Right lung (tissue), 10 donors: ENCODE data around the gene NPTXR. TPM values are rescaled to one million over a fixed set of nuclear protein-coding genes. Genes with fewer than 3 reads are reported as not detected.
A peak's percentile ranks its signal among the peaks of the same experiment; 100 is the strongest.

Experiments used
- DNase-seq, 2 donors: peaks; one replicate each; pipeline ENCODE4 v3.0.0-alpha.2; 2013
- long read RNA-seq, 8 donors: transcript quantifications; one replicate each; lab custom pipeline, GENCODE V29; 2026
- polyA plus RNA-seq, 5 donors: library from polyadenylated mRNA; unstranded; fragments of 120-200 nt; gene quantifications; one replicate each; pipeline versions ENCODE4 v1.2.1 to v1.2.3, GENCODE V29; 2013; ENCODE audit warnings: inconsistent platforms in 1 of 5, low replicate concordance in 1 of 5; ENCODE audit not compliant: insufficient read length in 5 of 5, insufficient read depth in 1 of 5

The NPTXR gene
- polyA plus RNA-seq: 10 to 100 TPM in 2 of 5 donors, 1 to 10 TPM in 3; 7.0 to 12.5 (median 8.4) TPM
- long read RNA-seq, donor 1, full-length matches to known transcripts: 2 of 2 reads
- long read RNA-seq, donor 1, partial matches to known transcripts: 0 of 2 reads
- long read RNA-seq, donor 1, other reads (novel, unspliced or antisense): 0 of 2 reads
- long read RNA-seq, donor 2: 0 reads
- long read RNA-seq, donor 3: 0 reads
- long read RNA-seq, donor 4, full-length matches to known transcripts: 1 of 1 reads
- long read RNA-seq, donor 4, partial matches to known transcripts: 0 of 1 reads
- long read RNA-seq, donor 4, other reads (novel, unspliced or antisense): 0 of 1 reads
- long read RNA-seq, donor 5, full-length matches to known transcripts: 2 of 2 reads
- long read RNA-seq, donor 5, partial matches to known transcripts: 0 of 2 reads
- long read RNA-seq, donor 5, other reads (novel, unspliced or antisense): 0 of 2 reads
- long read RNA-seq, donor 6, full-length matches to known transcripts: 4 of 4 reads
- long read RNA-seq, donor 6, partial matches to known transcripts: 0 of 4 reads
- long read RNA-seq, donor 6, other reads (novel, unspliced or antisense): 0 of 4 reads
- long read RNA-seq, donor 7, full-length matches to known transcripts: 3 of 3 reads
- long read RNA-seq, donor 7, partial matches to known transcripts: 0 of 3 reads
- long read RNA-seq, donor 7, other reads (novel, unspliced or antisense): 0 of 3 reads
- long read RNA-seq, donor 8, full-length matches to known transcripts: 1 of 1 reads
- long read RNA-seq, donor 8, partial matches to known transcripts: 0 of 1 reads
- long read RNA-seq, donor 8, other reads (novel, unspliced or antisense): 0 of 1 reads

- peak; percentile 48 to 52 for DNase-seq
Measured at GRCh38 chr22:38843657-38844314, at the start of gene NPTXR. Gene NPTXR (minus strand): TSS chr22:38844028.

- DNase-seq: no peak
Measured at GRCh38 chr22:38891256-38891655, 47.4 kb upstream of the NPTXR start.

- DNase-seq: no peak
Measured at GRCh38 chr22:38890377-38890776, 46.5 kb upstream of the NPTXR start.

- no peak for DNase-seq
Measured at GRCh38 chr22:38886333-38886732, 42.5 kb upstream of the NPTXR start.

GRCh38 chr22:38882972-38883622 is 39.3 kb upstream of the NPTXR start:
- no peak for DNase-seq

GRCh38 chr22:38881997-38882879 is 38.4 kb upstream of the NPTXR start:
- no peak for DNase-seq

- DNase-seq: peak; percentile 83 to 90
Measured at GRCh38 chr22:38881464-38881871, 37.6 kb upstream of the NPTXR start.

GRCh38 chr22:38879961-38880360 is 36.1 kb upstream of the NPTXR start:
- no peak for DNase-seq

GRCh38 chr22:38879108-38879729 is 35.4 kb upstream of the NPTXR start:
- no peak for DNase-seq

- no peak for DNase-seq
Measured at GRCh38 chr22:38878001-38878400, 34.2 kb upstream of the NPTXR start.

GRCh38 chr22:38874529-38875222 is 30.8 kb upstream of the NPTXR start:
- DNase-seq: no peak

- DNase-seq: no peak
Measured at GRCh38 chr22:38873469-38874411, 29.9 kb upstream of the NPTXR start.

GRCh38 chr22:38872831-38873248 is 29.0 kb upstream of the NPTXR start:
- DNase-seq: peak; percentile 68 to 73

GRCh38 chr22:38872172-38872830 is 28.5 kb upstream of the NPTXR start, which contains the start of gene CBX6:
Gene CBX6 (minus strand): TSS chr22:38872216. CDS start chr22:38872190, 26 bp downstream.
- peak; percentile 95 to 98 for DNase-seq

GRCh38 chr22:38871360-38872171 is 27.7 kb upstream of the NPTXR start:
- DNase-seq: no peak

GRCh38 chr22:38870791-38871359 is 27.0 kb upstream of the NPTXR start:
- DNase-seq: no peak
